ENCODE measurements around the gene PPIP5K1.

PPIP5K1 gene

GRCh38 chr15:43517354-43518196 lies 72.4 kb downstream of the PPIP5K1 start, which contains the start of gene MAP1A:
Gene MAP1A (plus strand): TSS chr15:43517608. CDS start chr15:43521474, 3,866 bp downstream.
- peaks cover 22% of the 10 kb centered on the region for H3K36me3 ChIP-seq
- H3K4me3 ChIP-seq (ENCODE audit: low read depth, low read length) = peak within 1 kb of the TSS; percentile 51
- peak; percentile 82 for DNase-seq
- no peaks in the 10 kb centered on the region for H3K9me3 ChIP-seq (ENCODE audit: severe bottlenecking)
- TF ChIP-seq CTCF (IDR thresholded peaks at IDR 0.05; ENCODE audit: low read depth, low read length) = 0 out of 2 replicates have a peak, but pooled peaks have one; percentile 4
- H3K27me3 ChIP-seq (ENCODE audit: insufficient read depth, low read depth, severe bottlenecking) = no peaks in the 10 kb centered on the region
- H3K27ac ChIP-seq = peak within 1 kb of the TSS; percentile 88

GRCh38 chr15:43516801-43517353 lies 73.1 kb downstream of the PPIP5K1 start:
- Histone ChIP-seq H3K9me3 (ENCODE audit: severe bottlenecking) (no peaks in the 10 kb centered on the region), H3K4me3 (ENCODE audit: low read depth, low read length) (peak overlapping the region; percentile 51), H3K27ac (peak overlapping the region; percentile 88), H3K27me3 (ENCODE audit: insufficient read depth, low read depth, severe bottlenecking) (no peaks in the 10 kb centered on the region), H3K36me3 (peaks cover 15% of the 10 kb centered on the region)
- no peak for TF ChIP-seq CTCF (IDR thresholded peaks at IDR 0.05; ENCODE audit: low read depth, low read length)
- no peak for DNase-seq

- DNase-seq = no peak
- H3K27me3 ChIP-seq (ENCODE audit: insufficient read depth, low read depth, severe bottlenecking) = no peaks in the 10 kb centered on the region
These were observed 73.8 kb downstream of the PPIP5K1 start for GRCh38 chr15:43516185-43516584.

GRCh38 chr15:43515741-43516140 lies 74.3 kb downstream of the PPIP5K1 start:
- no peak overlapping the region for H3K27ac ChIP-seq
- H3K4me3 ChIP-seq (ENCODE audit: low read depth, low read length) = no peak overlapping the region
- no peak for DNase-seq
- H3K9me3 ChIP-seq (ENCODE audit: severe bottlenecking) = no peaks in the 10 kb centered on the region
- H3K36me3 ChIP-seq = peaks cover 4% of the 10 kb centered on the region; the same call in 1 of the 2 replicates
- no peaks in the 10 kb centered on the region for H3K27me3 ChIP-seq (ENCODE audit: insufficient read depth, low read depth, severe bottlenecking)
- TF ChIP-seq CTCF (IDR thresholded peaks at IDR 0.05; ENCODE audit: low read depth, low read length) = no peak

More at GRCh38 chr15:43516185-43516584, 73.8 kb downstream of the PPIP5K1 start:
- no peak for TF ChIP-seq CTCF (IDR thresholded peaks at IDR 0.05; ENCODE audit: low read depth, low read length)
- Histone ChIP-seq H3K27ac (peak overlapping the region; percentile 88), H3K36me3 (peaks cover 8% of the 10 kb centered on the region), H3K4me3 (ENCODE audit: low read depth, low read length) (no peak overlapping the region), H3K9me3 (ENCODE audit: severe bottlenecking) (no peaks in the 10 kb centered on the region)

GRCh38 chr15:43514241-43515057 lies 75.6 kb downstream of the PPIP5K1 start:
- Histone ChIP-seq H3K9me3 (ENCODE audit: severe bottlenecking) (no peaks in the 10 kb centered on the region), H3K27ac (no peak overlapping the region), H3K36me3 (no peaks in the 10 kb centered on the region), H3K4me3 (ENCODE audit: low read depth, low read length) (no peak overlapping the region), H3K27me3 (ENCODE audit: insufficient read depth, low read depth, severe bottlenecking) (no peaks in the 10 kb centered on the region)
- DNase-seq = peak; percentile 66
- peak; percentile 78 for TF ChIP-seq CTCF (IDR thresholded peaks at IDR 0.05; ENCODE audit: low read depth, low read length)
